DOHH2 (cell line): ENCODE measurements around the gene BAMBI.

ENCODE experiments used
- H3F3A ChIP-seq: fragments of 200-600 bp; sonication (generic), shearing (Covaris generic); 2 replicates; pipeline ENCODE4 v1.6.0; 2016; ENCODE audit warnings: antibody characterized with exemption, mild to moderate bottlenecking; ENCODE audit not compliant: control insufficient read depth, insufficient read depth
- H3K27ac ChIP-seq: fragments of 200-600 bp; sonication (generic); 2 replicates; pipeline ENCODE4 v1.5.1; 2014; ENCODE audit warnings: low read depth, mild to moderate bottlenecking, low read length, moderate library complexity
- H3K27me3 ChIP-seq: fragments of 200-600 bp; sonication (generic); 2 replicates; pipeline ENCODE4 v1.6.1; 2014; ENCODE audit warnings: mild to moderate bottlenecking, low read length, mixed read lengths; ENCODE audit not compliant: control insufficient read depth
- H3K36me3 ChIP-seq: fragments of 200-600 bp; sonication (generic); 2 replicates; pipeline ENCODE4 v1.6.1; 2014; ENCODE audit warnings: mild to moderate bottlenecking, low read length, moderate library complexity, mixed read lengths; ENCODE audit not compliant: control insufficient read depth
- H3K4me1 ChIP-seq: fragments of 200-600 bp; sonication (generic); 2 replicates; pipeline ENCODE4 v1.6.1; 2014; ENCODE audit warnings: mild to moderate bottlenecking, low read length, mixed read lengths; ENCODE audit not compliant: control insufficient read depth
- H3K4me2 ChIP-seq: fragments of 200-600 bp; sonication (generic); 2 replicates; pipeline ENCODE4 v1.6.0; 2014; ENCODE audit warnings: mild to moderate bottlenecking, low read length, moderate library complexity
- H3K4me3 ChIP-seq: fragments of 200-600 bp; sonication (generic); 2 replicates; pipeline ENCODE4 v1.5.1; 2014; ENCODE audit warnings: mild to moderate bottlenecking, low read length, mixed read lengths
- H3K79me2 ChIP-seq: fragments of 200-600 bp; sonication (generic); 2 replicates; pipeline ENCODE4 v1.6.1; 2014; ENCODE audit warnings: mild to moderate bottlenecking, low read length, mixed read lengths; ENCODE audit not compliant: control insufficient read depth
- H3K9me2 ChIP-seq: fragments of 200-600 bp; sonication (generic); replicated peaks from 2 replicates; pipeline ENCODE4 v1.6.1; 2014; ENCODE audit warnings: mild to moderate bottlenecking, low read length, mixed read lengths; ENCODE audit not compliant: control insufficient read depth
- H3K9me3 ChIP-seq: fragments of 200-600 bp; sonication (generic); 2 replicates; pipeline ENCODE4 v1.6.1; 2014; ENCODE audit warnings: antibody characterized with exemption, low read length, mixed read lengths; ENCODE audit not compliant: control insufficient read depth, insufficient read depth
- H4K20me1 ChIP-seq: fragments of 200-600 bp; sonication (generic); 2 replicates; pipeline ENCODE4 v1.6.0; 2014; ENCODE audit warnings: low read depth, mild to moderate bottlenecking, antibody characterized with exemption, low read length, moderate library complexity; ENCODE audit not compliant: control insufficient read depth, insufficient read depth
- CTCF ChIP-seq: fragments of 200-600 bp; sonication (generic); IDR thresholded peaks from one replicate; pipeline ENCODE4 v1.5.1; 2014; ENCODE audit warnings: antibody characterized with exemption, mild to moderate bottlenecking, low read depth, low read length; ENCODE audit not compliant: poor library complexity, severe bottlenecking
- EZH2phosphoT487 ChIP-seq: fragments of 200-600 bp; sonication (generic); IDR thresholded peaks from 2 replicates; pipeline ENCODE4 v1.6.1; 2017; ENCODE audit warnings: borderline replicate concordance, mild to moderate bottlenecking, antibody characterized with exemption, low read length, moderate library complexity, mixed read lengths

BAMBI gene

GRCh38 chr10:28692050-28692449 lies 14.7 kb downstream of the BAMBI start:
- Histone ChIP-seq H3K27me3 (peaks cover 7% of the 10 kb centered on the region; the same call in 1 of the 2 replicates), H3K4me2 (no peak overlapping the region), H3K9me3 (no peaks in the 10 kb centered on the region), H3K4me1 (no peaks in the 10 kb centered on the region), H4K20me1 (no peaks in the 10 kb centered on the region), H3K9me2 (no peaks in the 10 kb centered on the region), H3K79me2 (no peaks in the 10 kb centered on the region), H3K36me3 (no peaks in the 10 kb centered on the region), H3K27ac (no peak overlapping the region), H3F3A (no peaks in the 10 kb centered on the region), H3K4me3 (no peak overlapping the region)
- TF ChIP-seq EZH2phosphoT487 = no peak
- TF ChIP-seq CTCF = no peak

GRCh38 chr10:28694530-28694929 lies 17.2 kb downstream of the BAMBI start:
- TF ChIP-seq CTCF (no peak), EZH2phosphoT487 (no peak)
- no peaks in the 10 kb centered on the region for H4K20me1 ChIP-seq
- H3K9me2 ChIP-seq = no peaks in the 10 kb centered on the region
- no peaks in the 10 kb centered on the region for H3F3A ChIP-seq
- no peak overlapping the region for H3K27ac ChIP-seq
- no peaks in the 10 kb centered on the region for H3K4me1 ChIP-seq
- H3K27me3 ChIP-seq = no peaks in the 10 kb centered on the region
- H3K4me2 ChIP-seq = no peak overlapping the region
- H3K4me3 ChIP-seq = no peak overlapping the region
- H3K9me3 ChIP-seq = no peaks in the 10 kb centered on the region
- H3K79me2 ChIP-seq = no peaks in the 10 kb centered on the region
- H3K36me3 ChIP-seq = no peaks in the 10 kb centered on the region

GRCh38 chr10:28698075-28698474 lies 20.8 kb downstream of the BAMBI start:
- no peaks in the 10 kb centered on the region for H3K36me3 ChIP-seq
- no peaks in the 10 kb centered on the region for H3K9me2 ChIP-seq
- H3K9me3 ChIP-seq = no peaks in the 10 kb centered on the region
- H3K4me1 ChIP-seq = no peaks in the 10 kb centered on the region
- no peak overlapping the region for H3K4me3 ChIP-seq
- H3K79me2 ChIP-seq = no peaks in the 10 kb centered on the region
- H3K27ac ChIP-seq = no peak overlapping the region
- H3K4me2 ChIP-seq = no peak overlapping the region
- no peaks in the 10 kb centered on the region for H4K20me1 ChIP-seq
- no peaks in the 10 kb centered on the region for H3K27me3 ChIP-seq
- TF ChIP-seq CTCF = no peak
- H3F3A ChIP-seq = no peaks in the 10 kb centered on the region

- no peaks in the 10 kb centered on the region for H4K20me1 ChIP-seq
- no peaks in the 10 kb centered on the region for H3K36me3 ChIP-seq
- H3K4me1 ChIP-seq = no peaks in the 10 kb centered on the region
- no peak overlapping the region for H3K4me2 ChIP-seq
- no peak for TF ChIP-seq EZH2phosphoT487
- no peak for TF ChIP-seq CTCF
- no peaks in the 10 kb centered on the region for H3F3A ChIP-seq
- no peak overlapping the region for H3K4me3 ChIP-seq
- no peaks in the 10 kb centered on the region for H3K9me3 ChIP-seq
- H3K27ac ChIP-seq = no peak overlapping the region
- H3K9me2 ChIP-seq = no peaks in the 10 kb centered on the region
- H3K27me3 ChIP-seq = no peaks in the 10 kb centered on the region
- no peaks in the 10 kb centered on the region for H3K79me2 ChIP-seq
These were observed 27.3 kb downstream of the BAMBI start for GRCh38 chr10:28704464-28705161.
